Heart left ventricle (tissue), 16 donors: ENCODE results near the gene APLNR. TPM values are rescaled to one million over a fixed set of nuclear protein-coding genes. Genes with fewer than 3 reads are reported as not detected.
A peak's percentile ranks its signal among the peaks of the same experiment; 100 is the strongest.

ENCODE experiments used
- ATAC-seq, 4 donors: fragments of 200-7000 bp; cut with Tn5 transposase; one replicate each; pipeline ENCODE4 v1.9.1; 2020 to 2022; ENCODE audit warnings: moderate library complexity in 4 of 4, mild to moderate bottlenecking in 3 of 4, moderate number of reproducible peaks in 1 of 4
- DNase-seq, 5 donors: peaks; one replicate each; pipeline ENCODE4 v3.0.0-alpha.2; 2020
- H3K27ac ChIP-seq, 12 donors: fragments of 200-600 bp; sonication (generic) in 4 of 12; one replicate each; pipeline versions ENCODE4 v1.5.0 to v1.8.0; 2016 to 2022; ENCODE audit warnings: mild to moderate bottlenecking in 2 of 12
- H3K27me3 ChIP-seq, 9 donors: fragments of 200-600 bp; sonication (generic) in 2 of 9; one replicate each; pipeline versions ENCODE4 v1.5.1 to v1.8.0; 2016 to 2022; ENCODE audit warnings: mild to moderate bottlenecking in 3 of 9
- H3K36me3 ChIP-seq, 9 donors: fragments of 200-600 bp; sonication (generic) in 2 of 9; one replicate each; pipeline versions ENCODE4 v1.5.0 to v1.8.0; 2018 to 2022; ENCODE audit warnings: mild to moderate bottlenecking in 2 of 9
- H3K4me1 ChIP-seq, 12 donors: fragments of 200-600 bp; sonication (generic) in 4 of 12; one replicate each; pipeline versions ENCODE4 v1.5.0 to v1.8.0; 2016 to 2022; ENCODE audit warnings: mild to moderate bottlenecking in 3 of 12
- H3K4me3 ChIP-seq, 12 donors: fragments of 200-600 bp; sonication (generic) in 4 of 12; one replicate each; pipeline versions ENCODE4 v1.5.0 to v1.8.0; 2017 to 2022; ENCODE audit warnings: mild to moderate bottlenecking in 9 of 12, moderate library complexity in 4 of 12
- H3K9me3 ChIP-seq, 12 donors: fragments of 200-600 bp; sonication (generic) in 4 of 12; one replicate each; pipeline versions ENCODE4 v1.5.0 to v1.8.0; 2016 to 2022; ENCODE audit warnings: mild to moderate bottlenecking in 1 of 12
- POLR2A ChIP-seq, 2 donors: fragments of 450-650 bp; IDR thresholded peaks; one replicate each; pipeline ENCODE4 v1.6.1; 2017; ENCODE audit warnings: antibody characterized with exemption in 2 of 2, mild to moderate bottlenecking in 2 of 2, moderate library complexity in 2 of 2
- WGBS, 4 donors: extraction: QIAGEN DNeasy Blood & Tissue Kit in 2 of 4; methylation state at CpG; one replicate each; pipeline versions ENCODE4 v1.1.5 to v1.1.7; 2013 to 2018; 5-methylcytosine and 5-hydroxymethylcytosine counted together
- intact Hi-C, 10 donors: fragments of 100-400 bp; cut with DNase I; formaldehyde crosslinking; loops; one replicate each; pipeline versions ENCODE4 v1.11.1 to v1.14.2; 2022
- polyA plus RNA-seq, 2 donors: library from polyadenylated mRNA; stranded (reverse); fragments of 200-250 nt; gene quantifications; one replicate each; pipeline ENCODE4 v1.2.3, GENCODE V29; 2013
- total RNA-seq, 9 donors: library from RNA; depleted of rRNA in 2 of 9; stranded (reverse); fragments of >200 nt in 2 of 9; fragmentation: NEBNext Ultra II Directional in 3 of 9; extraction: Animal tissue kit (Norgen Biotek cat#: 25700) in 3 of 9; gene quantifications; one replicate each; pipeline versions ENCODE4 v1.1.0 to v1.2.4, GENCODE V29; 2016 to 2023
- TF ChIP-seq, protein P1 (sequence below), 12 donors: fragments of 200-600 bp; sonication (generic) in 4 of 12; IDR thresholded peaks; one replicate each; pipeline versions ENCODE4 v1.5.0 to v1.8.0; 2018 to 2022; ENCODE audit warnings: antibody characterized with exemption in 12 of 12, mild to moderate bottlenecking in 5 of 12
- donor health status: ischemic (EF 13 %, LVEDD 7.1; RV severe dilation, severe dysfunction).
- donor health status: healthy with polysubstance abuse.
- donor health status: DM: no; HTN: yes; CAD: no.
- donor health status: DM: no; HTN: no; CAD: no.
- donor health status: ischemic (EF 25% LVEDD 6.9; RV normal size, moderate dysfunction).
- donor health status: ischemic (EF 25% LVEDD 5.7; RV mildly dilated, moderate dysfunction).
- donor health status: healthy.
- donor health status: DM: yes; HTN: yes; CAD: no.
- donor health status: ischemic (EF 35%, LVEDD 5.7; RV mildly dilated, moderate dysfunction).
- donor health status: nonischemic (EF 11% LVEDD 7.7; RV severe dilation, severe dysfunction).
- donor health status: DM: yes; HTN: yes; CAD: no.
- donor health status: PGD.
- donor health status: ischemic (EF 29% LVEDD 5.4; RV normal size, mild dysfunction).
- donor health status: nonischemic (EF 23%, LVEDD 6.1; RV moderate dilation, normal function).

APLNR gene
- total and polyA plus RNA-seq, 11 donors, result 1.1 to 63.3 (median 9.4) TPM

DNA sequence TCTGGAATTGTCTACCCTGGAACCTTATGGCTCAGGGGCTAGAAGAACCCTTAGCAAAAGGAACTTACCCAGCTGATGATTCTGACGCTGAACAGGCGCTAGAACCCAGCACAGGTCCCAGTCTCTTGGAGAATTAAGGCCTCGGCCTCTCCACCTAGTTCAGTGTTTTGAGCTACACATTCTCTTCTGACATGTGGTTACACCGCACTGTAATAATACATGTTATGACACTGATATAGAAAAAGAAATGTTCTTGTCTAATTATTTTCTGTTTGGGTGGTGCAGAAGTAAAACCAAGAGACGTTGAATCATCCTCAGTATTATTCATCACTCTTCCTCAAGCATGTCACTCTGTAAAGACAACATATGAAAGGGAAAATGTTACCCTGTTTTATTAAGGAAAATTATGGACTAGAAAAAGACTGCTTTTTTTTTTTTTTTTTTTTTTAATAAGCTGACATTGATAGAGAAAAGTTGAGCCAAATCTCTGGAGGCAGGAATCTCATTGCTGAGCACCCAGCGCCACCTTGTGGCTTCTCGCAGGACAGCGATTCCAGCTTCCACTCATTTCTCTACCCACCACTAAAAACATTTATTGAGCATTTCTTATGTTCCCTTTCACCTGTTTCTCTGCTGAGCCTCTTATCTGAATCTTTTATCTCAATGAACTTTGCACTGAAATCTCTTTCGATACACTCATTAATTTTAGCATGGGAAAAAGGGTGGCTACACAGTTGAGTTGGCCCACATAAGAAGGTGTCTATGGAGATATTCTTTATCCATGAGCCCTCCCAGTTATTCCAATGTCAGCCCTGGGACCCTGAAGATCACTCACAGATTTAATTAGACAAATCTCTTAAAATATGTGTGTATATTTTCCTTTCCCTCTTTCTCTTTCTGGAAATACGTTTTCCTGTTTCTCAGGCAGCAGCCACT lies 12.6 kb upstream of the APLNR start:
- intact Hi-C loops, result loop anchor here (1.0 to 5.0 kb wide), 15 partner anchors 27 to 409 kb away; no protein-coding TSS in a partner anchor
- Histone ChIP-seq H3K27me3 (peaks cover 0 to 4% (median 0%) of the 10 kb centered on the region in 9 donors), H3K4me3 (peak overlapping the region in 4 of 12 donors; percentile 0 to 24 (median 20)), H3K36me3 (no peaks in the 10 kb centered on the region), H3K9me3 (no peaks in the 10 kb centered on the region), H3K4me1 (peaks cover 0 to 33% (median 13%) of the 10 kb centered on the region in 12 donors), H3K27ac (peak overlapping the region in 8 of 12 donors; percentile 20 to 64 (median 46))
- ATAC-seq, result peak; percentile 30 to 76 (median 53)
- no peak for TF ChIP-seq POLR2A (IDR thresholded peaks at IDR 0.05)
- TF ChIP-seq, protein P1, sequence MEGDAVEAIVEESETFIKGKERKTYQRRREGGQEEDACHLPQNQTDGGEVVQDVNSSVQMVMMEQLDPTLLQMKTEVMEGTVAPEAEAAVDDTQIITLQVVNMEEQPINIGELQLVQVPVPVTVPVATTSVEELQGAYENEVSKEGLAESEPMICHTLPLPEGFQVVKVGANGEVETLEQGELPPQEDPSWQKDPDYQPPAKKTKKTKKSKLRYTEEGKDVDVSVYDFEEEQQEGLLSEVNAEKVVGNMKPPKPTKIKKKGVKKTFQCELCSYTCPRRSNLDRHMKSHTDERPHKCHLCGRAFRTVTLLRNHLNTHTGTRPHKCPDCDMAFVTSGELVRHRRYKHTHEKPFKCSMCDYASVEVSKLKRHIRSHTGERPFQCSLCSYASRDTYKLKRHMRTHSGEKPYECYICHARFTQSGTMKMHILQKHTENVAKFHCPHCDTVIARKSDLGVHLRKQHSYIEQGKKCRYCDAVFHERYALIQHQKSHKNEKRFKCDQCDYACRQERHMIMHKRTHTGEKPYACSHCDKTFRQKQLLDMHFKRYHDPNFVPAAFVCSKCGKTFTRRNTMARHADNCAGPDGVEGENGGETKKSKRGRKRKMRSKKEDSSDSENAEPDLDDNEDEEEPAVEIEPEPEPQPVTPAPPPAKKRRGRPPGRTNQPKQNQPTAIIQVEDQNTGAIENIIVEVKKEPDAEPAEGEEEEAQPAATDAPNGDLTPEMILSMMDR (IDR thresholded peaks at IDR 0.05), result peak; percentile 75 to 92 (median 86)
- WGBS, 4 donors, result 31 to 35% (median 32%) methylated on average over 10 of the region's 10 CpGs
- peak; percentile 59 to 77 (median 67) for DNase-seq

GRCh38 chr11:57248780-57249383 lies 11.8 kb upstream of the APLNR start:
- DNase-seq, result peak; percentile 71 to 81 (median 80)
- Histone ChIP-seq H3K4me3 (peak overlapping the region in 4 of 12 donors; percentile 0 to 24 (median 20)), H3K36me3 (no peaks in the 10 kb centered on the region), H3K9me3 (no peaks in the 10 kb centered on the region), H3K4me1 (peaks cover 0 to 33% (median 13%) of the 10 kb centered on the region in 12 donors), H3K27ac (peak overlapping the region in 8 of 12 donors; percentile 20 to 64 (median 46)), H3K27me3 (peaks cover 0 to 4% (median 0%) of the 10 kb centered on the region in 9 donors)
- intact Hi-C loops, result loop anchor here (1.0 to 5.0 kb wide), 14 partner anchors 28 to 408 kb away; no protein-coding TSS in a partner anchor
- TF ChIP-seq POLR2A (IDR thresholded peaks at IDR 0.05), result no peak
- TF ChIP-seq, protein P1 (IDR thresholded peaks at IDR 0.05), result peak; percentile 46 to 81 (median 70)
- WGBS, 4 donors, result 18 to 29% (median 20%) methylated on average over 6 to 9 of the region's 9 CpGs
- ATAC-seq, result peak; percentile 86 to 94 (median 90)

DNA sequence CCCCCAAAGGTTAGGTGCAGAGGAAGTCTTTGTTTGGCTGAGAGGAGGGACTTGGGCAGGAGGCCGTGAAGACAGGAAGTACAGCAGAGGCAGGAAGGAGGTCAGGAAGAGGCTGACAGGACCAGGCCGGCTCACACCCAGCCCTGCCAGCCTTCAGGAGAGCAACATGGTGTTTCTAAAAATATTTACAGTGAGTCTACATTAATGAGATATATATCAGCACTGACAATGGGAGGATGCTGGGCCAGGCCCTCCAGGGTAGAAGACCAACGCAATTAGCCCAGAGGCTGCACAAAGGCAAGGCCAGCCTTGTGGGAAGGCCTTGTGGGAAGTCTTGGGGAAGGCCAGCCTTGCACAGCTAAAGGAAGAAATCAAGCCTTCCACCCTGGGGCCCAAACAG lies 7.9 kb upstream of the APLNR start:
- TF ChIP-seq, protein P1 (IDR thresholded peaks at IDR 0.05), result no peak
- TF ChIP-seq POLR2A (IDR thresholded peaks at IDR 0.05), result no peak
- intact Hi-C loops, result loop anchor here in 9 of 10 donors (5.0 kb wide), 6 partner anchors 33 to 128 kb away; no protein-coding TSS in a partner anchor
- no peak overlapping the region for H3K4me3 ChIP-seq
- H3K27ac ChIP-seq, result peak overlapping the region in 7 of 12 donors; percentile 22 to 60 (median 53)
- no peaks in the 10 kb centered on the region for H3K9me3 ChIP-seq
- DNase-seq (peak in 3 of 5 donors; percentile 30 to 55 (median 35)), ATAC-seq (peak in 3 of 4 donors; percentile 27 to 47 (median 29))
- no peaks in the 10 kb centered on the region for H3K36me3 ChIP-seq
- peaks cover 0 to 52% (median 25%) of the 10 kb centered on the region in 12 donors for H3K4me1 ChIP-seq
- WGBS, 4 donors, result 47 to 61% (median 53%) methylated on average over 3 of the region's 3 CpGs
- no peaks in the 10 kb centered on the region for H3K27me3 ChIP-seq
